Breast epithelium (tissue), 4 donors: ENCODE data around the gene RNF180. TPM values are rescaled to one million over a fixed set of nuclear protein-coding genes. Genes with fewer than 3 reads are reported as not detected.

ENCODE experiments used
- DNase-seq, 2 donors: peaks; one replicate each; pipeline ENCODE4 v3.0.0-alpha.2; 2019; ENCODE audit warnings: low spot score in 2 of 2
- H3K27ac ChIP-seq, 2 donors: fragments of 200-600 bp; sonication (generic) in 1 of 2; one replicate each; pipeline ENCODE4 v1.5.1; 2016 to 2019; ENCODE audit warnings: mild to moderate bottlenecking in 1 of 2
- H3K27me3 ChIP-seq, 2 donors: fragments of 200-600 bp; sonication (generic) in 1 of 2; one replicate each; pipeline versions ENCODE4 v1.5.1 to v1.6.0; 2017 to 2019; ENCODE audit warnings: control low read depth in 1 of 2, mild to moderate bottlenecking in 1 of 2
- H3K36me3 ChIP-seq: fragments of 200-600 bp; one replicate; pipeline ENCODE4 v1.5.1; 2019
- H3K4me1 ChIP-seq, 2 donors: fragments of 200-600 bp; sonication (generic); one replicate each; pipeline ENCODE4 v1.5.1; 2016 to 2019; ENCODE audit warnings: control low read depth in 1 of 2
- H3K4me3 ChIP-seq, 3 donors: fragments of 200-600 bp; sonication (generic); 1 replicate in 2 of 3; 2 replicates in 1 of 3; pipeline ENCODE4 v1.5.1; 2016 to 2019; ENCODE audit warnings: mild to moderate bottlenecking in 3 of 3, moderate library complexity in 2 of 3
- H3K9me3 ChIP-seq, 2 donors: fragments of 200-600 bp; sonication (generic) in 1 of 2; one replicate each; pipeline ENCODE4 v1.5.1; 2016 to 2019; ENCODE audit warnings: control low read depth in 1 of 2
- POLR2A ChIP-seq: fragments of 450-650 bp; IDR thresholded peaks from one replicate; pipeline ENCODE4 v1.6.1; 2016; ENCODE audit warnings: antibody characterized with exemption, mild to moderate bottlenecking, moderate library complexity
- POLR2AphosphoS5 ChIP-seq, 3 donors: sonication (generic); formaldehyde crosslinking; IDR thresholded peaks; one replicate each; pipeline ENCODE4 v1.6.1; 2017; ENCODE audit warnings: antibody characterized with exemption in 3 of 3
- intact Hi-C: fragments of 100-400 bp; cut with DNase I; formaldehyde crosslinking; loops from one replicate; pipeline ENCODE4 v1.15.1; 2023; ENCODE audit warnings: low total_unique reads
- total RNA-seq, 3 donors: library from RNA; depleted of rRNA; stranded (reverse); fragments of >200 nt; gene quantifications; one replicate each; pipeline ENCODE4 v1.1.0, GENCODE V29; 2016
- TF ChIP-seq, protein P1 (sequence below), 3 donors: fragments of 450-650 bp; IDR thresholded peaks; one replicate each; pipeline ENCODE4 v1.5.1; 2016 to 2017; ENCODE audit warnings: antibody characterized with exemption in 3 of 3, mild to moderate bottlenecking in 3 of 3, moderate library complexity in 3 of 3

The RNF180 gene
- total RNA-seq, 3 donors from 2014 or later: 14.4 to 22.7 (median 16.2) TPM

GRCh38 chr5:64163746-64164145, 1.9 kb upstream of the RNF180 start:
- intact Hi-C loops: no loop called here
- H3K4me3 ChIP-seq: no peak overlapping the region
- no peak for DNase-seq
- no peak for TF ChIP-seq POLR2AphosphoS5 (IDR thresholded peaks at IDR 0.05)
- no peak for TF ChIP-seq POLR2A
- TF ChIP-seq, protein P1, sequence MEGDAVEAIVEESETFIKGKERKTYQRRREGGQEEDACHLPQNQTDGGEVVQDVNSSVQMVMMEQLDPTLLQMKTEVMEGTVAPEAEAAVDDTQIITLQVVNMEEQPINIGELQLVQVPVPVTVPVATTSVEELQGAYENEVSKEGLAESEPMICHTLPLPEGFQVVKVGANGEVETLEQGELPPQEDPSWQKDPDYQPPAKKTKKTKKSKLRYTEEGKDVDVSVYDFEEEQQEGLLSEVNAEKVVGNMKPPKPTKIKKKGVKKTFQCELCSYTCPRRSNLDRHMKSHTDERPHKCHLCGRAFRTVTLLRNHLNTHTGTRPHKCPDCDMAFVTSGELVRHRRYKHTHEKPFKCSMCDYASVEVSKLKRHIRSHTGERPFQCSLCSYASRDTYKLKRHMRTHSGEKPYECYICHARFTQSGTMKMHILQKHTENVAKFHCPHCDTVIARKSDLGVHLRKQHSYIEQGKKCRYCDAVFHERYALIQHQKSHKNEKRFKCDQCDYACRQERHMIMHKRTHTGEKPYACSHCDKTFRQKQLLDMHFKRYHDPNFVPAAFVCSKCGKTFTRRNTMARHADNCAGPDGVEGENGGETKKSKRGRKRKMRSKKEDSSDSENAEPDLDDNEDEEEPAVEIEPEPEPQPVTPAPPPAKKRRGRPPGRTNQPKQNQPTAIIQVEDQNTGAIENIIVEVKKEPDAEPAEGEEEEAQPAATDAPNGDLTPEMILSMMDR (IDR thresholded peaks at IDR 0.05): no peak
- H3K27ac ChIP-seq: no peak overlapping the region
- H3K4me1 ChIP-seq: no peaks in the 10 kb centered on the region
- H3K27me3 ChIP-seq: no peaks in the 10 kb centered on the region
- H3K9me3 ChIP-seq: no peaks in the 10 kb centered on the region
- H3K36me3 ChIP-seq: no peaks in the 10 kb centered on the region

GRCh38 chr5:64164166-64164565, 1.5 kb upstream of the RNF180 start:
- Histone ChIP-seq H3K4me3 (no peak overlapping the region), H3K27ac (no peak overlapping the region)
- intact Hi-C loops: no loop called here

DNA sequence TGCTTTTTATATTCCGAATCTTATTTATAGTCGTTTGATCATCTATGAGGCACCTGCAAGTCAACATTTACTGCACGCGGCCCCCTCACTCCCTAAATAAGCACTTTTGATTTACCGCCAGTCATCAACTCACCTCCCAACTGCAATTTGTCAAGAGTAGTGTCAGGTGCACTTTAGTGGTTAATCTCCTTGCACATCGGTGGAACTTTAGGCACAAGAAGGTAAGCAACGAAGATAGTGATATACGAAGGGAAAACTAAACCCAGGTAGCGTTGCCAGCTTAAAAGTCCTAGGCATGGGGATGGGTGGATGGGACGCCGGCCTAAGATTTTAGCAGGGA, 513 bp upstream of the RNF180 start:
- Histone ChIP-seq H3K4me3 (peak overlapping the region; percentile 74 to 83 (median 81)), H3K9me3 (no peaks in the 10 kb centered on the region), H3K27me3 (no peaks in the 10 kb centered on the region), H3K4me1 (no peaks in the 10 kb centered on the region), H3K36me3 (no peaks in the 10 kb centered on the region), H3K27ac (peak overlapping the region; percentile 85 to 86)
- TF ChIP-seq POLR2AphosphoS5 (IDR thresholded peaks at IDR 0.05): no peak
- no peak for DNase-seq
- intact Hi-C loops: no loop called here

More at GRCh38 chr5:64164166-64164565, 1.5 kb upstream of the RNF180 start:
- no peak for DNase-seq
- TF ChIP-seq POLR2A: no peak
- TF ChIP-seq, protein P1 (IDR thresholded peaks at IDR 0.05): no peak
- no peak for TF ChIP-seq POLR2AphosphoS5 (IDR thresholded peaks at IDR 0.05)
- no peaks in the 10 kb centered on the region for H3K36me3 ChIP-seq
- H3K9me3 ChIP-seq: no peaks in the 10 kb centered on the region
- H3K27me3 ChIP-seq: no peaks in the 10 kb centered on the region
- H3K4me1 ChIP-seq: no peaks in the 10 kb centered on the region

DNA sequence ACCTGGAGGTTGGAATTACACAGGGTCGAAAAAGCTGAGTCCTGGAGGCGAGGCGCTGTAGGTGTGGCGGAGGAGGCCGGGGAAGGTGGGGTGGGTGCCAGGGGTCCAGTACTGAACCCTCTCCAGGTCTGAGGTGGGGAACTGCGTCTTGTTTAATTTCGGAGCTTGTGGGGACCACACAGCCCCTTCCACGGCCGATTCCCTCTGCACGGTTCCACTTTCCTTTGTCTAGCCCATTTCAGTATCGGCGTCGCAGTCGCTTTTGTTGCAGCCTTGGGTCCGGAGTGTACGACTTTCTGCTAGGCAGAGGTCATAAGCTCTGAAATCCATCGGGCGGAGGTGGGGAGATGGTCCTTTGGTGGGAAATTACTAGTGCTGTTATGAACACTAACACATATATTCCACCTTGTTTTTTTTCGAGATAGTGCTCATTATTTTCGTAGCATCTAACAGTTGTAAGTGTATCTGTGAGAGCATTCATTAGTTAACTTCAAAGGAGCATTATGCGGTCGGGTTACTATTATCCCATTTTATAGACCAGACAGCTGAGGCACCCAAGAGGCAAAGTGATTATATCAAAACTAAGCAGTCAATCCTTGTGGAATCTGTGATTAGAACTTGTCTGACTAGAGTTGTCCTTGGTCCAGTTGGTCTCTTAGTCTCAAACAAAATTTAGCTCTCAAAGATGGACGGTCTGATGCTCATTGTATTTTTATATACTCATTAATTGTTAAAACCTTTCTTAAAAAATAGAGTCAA, 737 bp downstream of the RNF180 start:
- TF ChIP-seq, protein P1 (IDR thresholded peaks at IDR 0.05): no peak
- TF ChIP-seq POLR2A (no peak), POLR2AphosphoS5 (IDR thresholded peaks at IDR 0.05) (no peak)
- Histone ChIP-seq H3K4me3 (peak overlapping the region; percentile 74 to 83 (median 81)), H3K27me3 (no peaks in the 10 kb centered on the region), H3K36me3 (no peaks in the 10 kb centered on the region), H3K27ac (peak overlapping the region; percentile 85 to 86), H3K9me3 (no peaks in the 10 kb centered on the region), H3K4me1 (no peaks in the 10 kb centered on the region)
- DNase-seq: peak in 1 of 2 donors; percentile 18
- intact Hi-C loops: no loop called here

GRCh38 chr5:64176301-64176700, 10.7 kb downstream of the RNF180 start:
- no peaks in the 10 kb centered on the region for H3K27me3 ChIP-seq
- H3K4me3 ChIP-seq: no peak overlapping the region
- H3K36me3 ChIP-seq: no peaks in the 10 kb centered on the region
- DNase-seq: no peak
- H3K9me3 ChIP-seq: peaks cover 0 to 5% of the 10 kb centered on the region in 2 donors
- intact Hi-C loops: loop anchor here (2.0 kb wide), 1 partner anchor 32 kb away; no protein-coding TSS in a partner anchor
- no peaks in the 10 kb centered on the region for H3K4me1 ChIP-seq
- no peak overlapping the region for H3K27ac ChIP-seq
- TF ChIP-seq POLR2A (no peak), POLR2AphosphoS5 (IDR thresholded peaks at IDR 0.05) (no peak)
- TF ChIP-seq, protein P1 (IDR thresholded peaks at IDR 0.05): no peak
